Lung (tissue), 12 donors: ENCODE results near the gene SLC25A4. TPM values are rescaled to one million over a fixed set of nuclear protein-coding genes. Genes with fewer than 3 reads are reported as not detected.

ENCODE experiments used
- ATAC-seq: fragments of 200-7000 bp; cut with Tn5 transposase; one replicate; pipeline ENCODE4 v1.9.1; 2020; ENCODE audit warnings: moderate number of reproducible peaks; ENCODE audit not compliant: insufficient read depth, low FRiP score
- DNase-seq, 3 donors: peaks; one replicate each; pipeline ENCODE4 v3.0.0-alpha.2; 2013 to 2017
- H3K27ac ChIP-seq, 2 donors: one replicate each; pipeline ENCODE4 v1.5.1; 2013; ENCODE audit warnings: mild to moderate bottlenecking in 2 of 2, moderate library complexity in 2 of 2, control low read depth in 1 of 2, inconsistent platforms in 1 of 2, low read depth in 1 of 2, low read length in 1 of 2
- H3K27me3 ChIP-seq, 3 donors: one replicate each; pipeline ENCODE4 v1.5.1; 2013; ENCODE audit warnings: low read length in 2 of 3; ENCODE audit not compliant: control insufficient read depth in 3 of 3, insufficient read depth in 3 of 3
- H3K36me3 ChIP-seq, 4 donors: one replicate each; pipeline ENCODE4 v1.5.1; 2013; ENCODE audit warnings: low read length in 4 of 4, mild to moderate bottlenecking in 1 of 4, moderate library complexity in 1 of 4; ENCODE audit not compliant: control insufficient read depth in 4 of 4, insufficient read depth in 4 of 4
- H3K4me1 ChIP-seq, 5 donors: one replicate each; pipeline ENCODE4 v1.5.1; 2013; ENCODE audit warnings: low read length in 5 of 5, mild to moderate bottlenecking in 2 of 5, moderate library complexity in 1 of 5; ENCODE audit not compliant: control insufficient read depth in 5 of 5, insufficient read depth in 5 of 5
- H3K4me3 ChIP-seq: one replicate; pipeline ENCODE4 v1.5.1; 2013; ENCODE audit warnings: mild to moderate bottlenecking, control low read depth, moderate library complexity
- H3K9ac ChIP-seq, 2 donors: one replicate each; pipeline ENCODE4 v1.5.1; 2013; ENCODE audit warnings: low read length in 2 of 2, control low read depth in 1 of 2; ENCODE audit not compliant: insufficient read depth in 1 of 2
- H3K9me3 ChIP-seq, 4 donors: one replicate each; pipeline ENCODE4 v1.5.1; 2013; ENCODE audit warnings: low read length in 3 of 4, mild to moderate bottlenecking in 1 of 4, moderate library complexity in 1 of 4; ENCODE audit not compliant: control insufficient read depth in 4 of 4, insufficient read depth in 3 of 4
- CTCF ChIP-seq: IDR thresholded peaks from 2 replicates; pipeline ENCODE4 v1.5.1; 2012; ENCODE audit warnings: mild to moderate bottlenecking; ENCODE audit errors: control extremely low read depth, extremely low read depth
- WGBS, 2 donors: extraction: QIAGEN DNeasy Blood & Tissue Kit; methylation state at CpG; one replicate each; pipeline ENCODE4 v1.1.7; 2013; 5-methylcytosine and 5-hydroxymethylcytosine counted together
- polyA plus RNA-seq, 2 donors: library from polyadenylated mRNA; stranded (reverse); fragments of 200-250 nt; gene quantifications; one replicate each; pipeline ENCODE4 v1.2.1, GENCODE V29; 2013
- total RNA-seq, 2 donors: library from RNA; depleted of rRNA in 1 of 2; stranded (reverse); fragments of >200 nt in 1 of 2; gene quantifications; one replicate each; pipeline ENCODE4 v1.2.1, GENCODE V29; 2014 to 2021
- donor health status: control.
- donor health status: control.
- donor health status: Bipolar disorder and iron deficiency.
- donor health status: healthy.
- donor health status: DM: yes; HTN: yes; CAD: no.

Gene SLC25A4
- total and polyA plus RNA-seq, 4 donors = 18.3 to 52.2 (median 30.8) TPM

- Histone ChIP-seq H3K9ac (no peak overlapping the region), H3K27ac (peak overlapping the region in 1 of 2 donors; percentile 38), H3K27me3 (no peaks in the 10 kb centered on the region), H3K36me3 (no peaks in the 10 kb centered on the region), H3K4me3 (no peak overlapping the region), H3K9me3 (no peaks in the 10 kb centered on the region), H3K4me1 (peaks cover 0 to 17% (median 7%) of the 10 kb centered on the region in 5 donors)
- no peak for TF ChIP-seq CTCF
- DNase-seq = peak in 1 of 3 donors; percentile 38
- no peak for ATAC-seq
- WGBS, 2 donors = 65 to 85% methylated on average over 2 of the region's 2 CpGs
Observed at GRCh38 chr4:185108185-185108584, 34.9 kb upstream of the SLC25A4 start.

GRCh38 chr4:185108669-185109068, 34.4 kb upstream of the SLC25A4 start:
- Histone ChIP-seq H3K36me3 (no peaks in the 10 kb centered on the region), H3K4me3 (no peak overlapping the region), H3K9me3 (no peaks in the 10 kb centered on the region), H3K4me1 (peaks cover 0 to 17% (median 7%) of the 10 kb centered on the region in 5 donors), H3K27me3 (no peaks in the 10 kb centered on the region), H3K27ac (no peak overlapping the region), H3K9ac (no peak overlapping the region)
- TF ChIP-seq CTCF = no peak
- DNase-seq (peak in 2 of 3 donors; percentile 34 to 67), ATAC-seq (peak; percentile 28)
- 62 to 79% methylated on average over 4 of the region's 4 CpGs for WGBS, 2 donors

- Histone ChIP-seq H3K4me3 (no peak overlapping the region), H3K9me3 (no peaks in the 10 kb centered on the region), H3K36me3 (no peaks in the 10 kb centered on the region), H3K27ac (no peak overlapping the region), H3K4me1 (peaks cover 0 to 15% (median 7%) of the 10 kb centered on the region in 5 donors), H3K27me3 (no peaks in the 10 kb centered on the region), H3K9ac (no peak overlapping the region)
- no peak for TF ChIP-seq CTCF
- ATAC-seq (no peak), DNase-seq (no peak)
Observed at GRCh38 chr4:185109736-185110135, 33.3 kb upstream of the SLC25A4 start.

GRCh38 chr4:185110375-185110823, 32.7 kb upstream of the SLC25A4 start:
- Histone ChIP-seq H3K27ac (no peak overlapping the region), H3K9me3 (no peaks in the 10 kb centered on the region), H3K36me3 (no peaks in the 10 kb centered on the region), H3K4me3 (no peak overlapping the region), H3K27me3 (no peaks in the 10 kb centered on the region), H3K4me1 (peaks cover 0 to 15% (median 3%) of the 10 kb centered on the region in 5 donors), H3K9ac (no peak overlapping the region)
- whole genome bisulfite sequencing, 2 donors = 60 to 77% methylated on average over 11 of the region's 11 CpGs
- DNase-seq (no peak), ATAC-seq (no peak)
- no peak for TF ChIP-seq CTCF
